NCI-H1092 treated with DMSO at 0.1 percent for 48 hours (cell line): Measurements from ENCODE around the gene PRSS48.
"Not testable (repeated sequence)": the region's sequence is repeated elsewhere in the genome, so short reads cannot be mapped to it uniquely, and the experiment has no call there.

ENCODE experiments used
- DNase-seq: peaks from one replicate; lab custom pipeline; 2025; lab: John Stamatoyannopoulos, UW

The PRSS48 gene

DNA sequence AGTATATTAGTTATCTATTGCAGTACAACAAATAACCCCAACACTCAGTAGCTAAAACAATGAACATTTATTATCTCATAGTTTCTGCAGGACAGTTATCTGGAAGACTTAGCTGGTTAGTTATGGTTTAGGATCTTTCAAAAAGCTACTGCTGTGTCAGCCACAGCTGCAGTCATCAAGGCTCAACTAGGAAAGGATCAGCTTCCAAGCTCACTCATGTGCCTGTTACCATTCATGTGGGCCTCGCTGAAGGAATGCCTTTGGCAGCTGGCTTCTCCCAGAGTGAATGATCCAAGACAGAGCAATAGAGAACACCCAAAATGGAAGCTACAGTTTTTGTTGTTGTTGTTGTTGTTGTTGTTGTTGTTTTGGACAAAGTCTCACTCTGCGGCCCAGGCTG lies 13.5 kb upstream of the PRSS48 start:
- DNase-seq, result no peak

DNA sequence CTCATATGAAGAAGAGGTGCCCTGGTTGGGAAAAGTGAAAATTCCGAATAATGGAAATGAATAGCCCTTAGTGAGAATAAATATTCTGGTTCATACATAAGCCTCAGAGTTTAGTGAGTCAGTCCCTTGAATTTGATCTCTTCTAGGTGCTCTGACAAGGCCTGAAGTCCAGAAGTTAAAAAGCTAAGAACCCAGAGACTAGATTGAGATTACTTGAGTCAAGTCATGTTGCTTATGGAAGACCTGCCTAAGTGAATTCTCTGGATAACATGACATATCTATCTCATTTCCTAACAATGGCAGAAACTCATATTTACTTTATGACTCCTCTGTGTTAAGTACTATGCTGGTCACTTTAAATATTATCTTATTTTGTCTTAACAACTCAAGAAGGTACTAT lies 10.5 kb upstream of the PRSS48 start:
- no peak for DNase-seq

DNA sequence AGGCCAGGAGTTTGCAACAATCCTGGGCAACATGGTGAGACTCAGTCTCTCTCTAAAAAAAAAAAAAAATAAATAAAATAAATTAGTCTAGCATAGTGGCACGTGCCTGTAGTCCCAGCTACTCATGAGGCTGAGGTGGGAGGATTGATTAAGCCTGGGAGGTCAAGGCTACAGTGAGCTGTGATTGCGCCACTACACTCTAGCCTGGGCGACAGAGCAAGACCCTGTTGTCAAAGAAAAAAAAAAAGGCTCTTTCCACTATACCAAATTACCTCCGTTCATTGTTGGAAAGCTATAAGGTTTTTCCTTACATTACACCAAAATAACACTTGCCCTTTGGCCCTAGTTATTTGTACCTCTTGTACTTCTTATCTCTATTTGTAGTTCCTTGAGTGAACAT lies 9.9 kb upstream of the PRSS48 start:
- no peak for DNase-seq

DNA sequence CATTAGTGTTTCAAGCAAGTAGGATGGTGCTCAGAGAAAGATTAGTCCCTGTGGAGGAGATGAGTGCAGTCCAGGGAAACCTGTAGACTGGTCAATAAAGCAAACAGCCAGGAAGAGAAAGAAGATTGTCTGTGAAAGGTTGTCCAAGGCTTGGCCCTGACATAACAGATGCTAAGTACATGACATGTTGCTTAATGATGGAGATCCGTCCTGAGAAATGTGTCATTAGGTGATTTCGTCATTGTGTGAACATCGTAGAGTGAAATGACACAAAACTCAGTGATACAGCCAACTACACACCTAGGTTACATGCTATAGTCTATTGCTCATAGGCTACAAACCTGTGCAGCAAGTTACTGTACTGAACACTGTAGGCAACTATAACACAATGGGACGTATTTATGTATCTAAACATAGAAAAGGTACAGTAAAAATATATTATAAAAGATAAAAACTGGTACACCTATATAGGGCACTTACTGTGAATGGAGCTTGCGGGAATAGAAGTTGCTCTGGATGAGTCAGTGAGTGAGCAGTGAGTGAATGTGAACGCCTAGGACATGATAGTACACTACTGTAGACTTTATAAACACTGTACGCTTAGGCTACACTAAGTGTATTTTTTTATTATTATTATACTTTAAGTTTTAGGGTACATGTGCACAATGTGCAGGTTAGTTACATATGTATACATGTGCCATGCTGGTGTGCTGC lies 9.0 kb upstream of the PRSS48 start:
- DNase-seq, result no peak

GRCh38 chr4:151268905-151269304 lies 8.1 kb upstream of the PRSS48 start:
- DNase-seq, result not testable (repeated sequence)

DNA sequence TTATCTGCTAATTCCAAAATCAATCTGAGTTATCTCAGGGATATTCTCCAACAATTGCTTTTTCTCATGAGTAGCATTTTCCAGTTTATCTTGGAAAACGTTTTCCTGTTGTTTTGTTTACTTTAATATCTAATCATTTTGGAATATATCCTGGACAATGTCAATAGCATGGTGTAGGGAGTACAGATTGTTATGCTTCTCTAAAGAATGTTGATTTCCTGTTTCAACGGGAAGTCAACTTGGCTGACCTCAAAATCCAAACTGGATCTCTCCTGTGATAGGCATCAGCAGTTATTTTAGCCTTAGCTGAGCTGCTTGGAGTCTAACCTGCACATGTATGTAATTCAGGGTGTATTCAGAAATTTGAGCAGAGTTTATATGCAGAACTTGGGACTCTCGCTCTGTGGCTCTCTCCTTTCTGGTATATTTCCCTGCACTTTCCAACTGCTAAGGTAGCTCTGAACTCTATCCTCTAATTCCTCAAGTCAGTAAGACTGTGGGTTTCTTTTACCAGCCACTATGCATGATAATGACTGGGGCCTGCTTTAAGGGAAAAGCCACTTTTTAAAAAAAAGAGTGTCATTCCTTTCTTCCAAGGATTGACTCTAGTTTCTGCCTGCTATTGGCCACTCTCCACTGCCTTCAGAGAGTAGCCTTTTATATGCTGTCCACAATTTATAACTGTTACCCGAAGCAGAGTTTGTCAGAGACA lies 7.7 kb downstream of the PRSS48 start:
- DNase-seq, result no peak

GRCh38 chr4:151287409-151287808 lies 10.4 kb downstream of the PRSS48 start:
- no peak for DNase-seq

GRCh38 chr4:151291485-151291884 lies 14.5 kb downstream of the PRSS48 start:
- no peak for DNase-seq

- no peak for DNase-seq
Observed at GRCh38 chr4:151292038-151292437, 15.1 kb downstream of the PRSS48 start.

GRCh38 chr4:151294833-151295496 lies 18.0 kb downstream of the PRSS48 start:
- DNase-seq, result no peak

GRCh38 chr4:151296227-151296626 lies 19.3 kb downstream of the PRSS48 start:
- DNase-seq, result peak; percentile 15

DNA sequence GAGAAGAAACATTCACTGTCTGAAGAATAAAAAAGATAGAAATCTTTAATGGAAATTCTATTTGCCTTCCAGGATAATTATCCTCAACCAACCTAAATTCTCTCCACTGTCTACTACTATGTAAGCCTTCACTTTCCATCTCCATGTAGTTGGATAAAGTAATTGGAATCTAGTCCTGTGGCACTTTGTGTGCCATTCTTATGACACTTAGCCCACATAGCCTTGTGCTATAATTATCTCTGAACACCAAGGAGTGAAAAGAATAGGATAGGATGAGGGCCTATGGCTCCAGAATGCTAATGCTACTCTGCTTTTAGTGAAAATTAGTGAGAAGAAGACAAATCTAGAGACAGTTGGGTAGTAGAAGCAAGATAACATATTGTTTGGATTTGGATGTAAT lies 20.2 kb downstream of the PRSS48 start:
- no peak for DNase-seq

DNA sequence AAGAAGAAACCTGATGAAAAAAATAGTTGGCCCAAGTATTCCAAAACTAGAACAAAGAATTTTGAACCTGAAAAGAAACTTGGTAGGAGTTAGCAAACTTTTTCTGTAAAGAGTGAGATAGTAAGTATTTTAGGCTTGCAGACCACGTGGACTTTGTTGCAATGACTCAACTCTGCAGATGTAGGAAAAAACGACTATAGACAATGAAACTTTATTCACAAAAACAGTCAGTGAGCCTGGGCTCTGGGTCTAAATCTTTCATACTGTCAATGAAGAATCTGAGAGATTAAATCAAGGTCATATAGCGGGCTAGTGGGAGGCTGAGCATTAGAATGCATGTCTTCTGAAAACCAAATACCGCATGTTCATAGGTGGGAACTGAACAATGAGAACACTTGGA lies 25.5 kb downstream of the PRSS48 start:
- no peak for DNase-seq

DNA sequence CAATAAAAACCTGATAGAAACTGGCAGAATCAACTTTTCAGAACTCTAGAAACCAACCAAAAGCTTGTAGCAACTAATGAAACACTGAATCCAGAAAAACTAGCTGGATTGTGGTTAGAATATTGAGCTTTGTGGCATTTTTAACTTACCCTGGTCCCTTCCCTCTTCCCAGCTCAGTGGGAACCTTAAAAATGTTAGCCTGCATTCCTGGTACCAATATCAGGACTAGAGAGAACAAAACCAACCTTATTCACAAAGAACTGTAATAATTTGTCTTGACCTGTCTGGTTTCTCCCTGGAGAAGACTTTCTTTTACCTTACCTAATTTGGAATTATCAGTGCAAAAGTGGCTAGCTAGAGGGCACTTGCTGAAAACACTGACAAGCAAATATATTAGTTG lies 27.3 kb downstream of the PRSS48 start:
- DNase-seq, result no peak

DNA sequence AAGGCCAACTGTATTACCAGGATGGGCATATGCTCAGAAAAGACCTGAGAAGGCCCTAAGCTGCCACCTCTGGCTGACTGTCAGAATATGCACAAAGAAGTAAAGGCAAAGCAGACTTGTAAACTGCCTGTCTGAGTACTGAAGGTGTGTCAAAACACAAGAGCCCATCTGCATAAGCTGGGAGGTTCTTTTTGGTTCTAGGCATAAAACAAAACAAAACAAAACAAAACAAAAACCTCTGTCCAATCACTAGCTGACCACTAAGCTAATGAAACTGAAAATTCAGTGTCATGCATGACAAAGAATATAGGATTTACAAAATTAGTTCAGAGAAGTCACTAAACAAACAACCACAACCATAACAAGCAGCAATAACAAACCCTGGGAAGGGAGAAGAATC lies 27.8 kb downstream of the PRSS48 start:
- no peak for DNase-seq

GRCh38 chr4:151310124-151310728 lies 33.3 kb downstream of the PRSS48 start:
- no peak for DNase-seq

GRCh38 chr4:151313306-151314009 lies 36.5 kb downstream of the PRSS48 start:
- DNase-seq, result no peak

- DNase-seq, result no peak
Observed at GRCh38 chr4:151314010-151314355, 37.0 kb downstream of the PRSS48 start.

DNA sequence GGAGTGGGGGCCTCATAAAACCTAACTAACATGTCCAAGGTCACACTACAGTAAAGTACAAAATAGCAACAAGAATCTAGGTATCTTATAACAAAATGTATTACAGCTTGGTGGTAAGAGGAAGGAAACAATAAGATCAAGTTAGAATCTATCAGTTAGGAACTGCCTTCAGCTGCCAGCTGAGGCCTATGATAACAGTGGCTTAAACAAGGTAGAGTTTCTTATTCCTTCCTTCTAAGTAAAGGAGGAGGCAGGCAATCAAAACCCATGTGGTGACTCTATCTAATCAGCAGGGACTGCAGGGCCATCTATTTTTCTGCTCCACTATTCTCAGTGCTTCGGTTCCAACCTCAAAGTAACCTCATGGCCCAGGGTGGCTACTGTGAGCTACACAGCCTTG lies 37.5 kb downstream of the PRSS48 start:
- DNase-seq, result no peak

DNA sequence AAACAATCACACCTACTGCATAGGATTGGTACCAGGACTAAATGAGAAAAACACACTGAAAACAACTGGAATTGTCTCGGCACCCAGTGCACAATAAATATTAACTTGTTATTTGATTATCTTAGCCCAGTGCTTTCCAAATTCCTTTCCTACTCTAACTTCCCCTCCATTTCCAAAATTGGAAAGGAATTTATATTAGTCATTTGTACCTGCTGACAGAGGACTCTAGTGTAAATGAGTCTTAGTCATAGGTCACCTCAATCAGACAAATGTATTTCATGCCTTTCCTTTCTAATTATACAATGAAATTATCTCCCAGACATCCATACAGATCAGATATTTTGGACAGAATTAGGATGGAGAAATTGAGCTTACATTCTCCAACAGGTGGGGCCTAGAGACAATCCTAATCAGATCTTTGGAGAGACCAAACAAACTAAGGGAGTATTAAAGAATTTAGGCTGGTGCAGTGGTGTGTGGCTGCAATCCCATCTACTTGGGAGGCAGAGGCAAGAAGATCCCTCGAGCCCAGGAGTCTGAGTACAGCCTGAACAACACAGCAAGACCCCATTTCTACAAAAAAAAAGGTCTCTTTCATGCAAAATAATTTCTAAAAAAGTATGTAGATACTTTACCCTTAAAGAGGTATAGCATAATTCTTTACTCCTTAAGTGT lies 38.4 kb downstream of the PRSS48 start:
- DNase-seq, result no peak

DNA sequence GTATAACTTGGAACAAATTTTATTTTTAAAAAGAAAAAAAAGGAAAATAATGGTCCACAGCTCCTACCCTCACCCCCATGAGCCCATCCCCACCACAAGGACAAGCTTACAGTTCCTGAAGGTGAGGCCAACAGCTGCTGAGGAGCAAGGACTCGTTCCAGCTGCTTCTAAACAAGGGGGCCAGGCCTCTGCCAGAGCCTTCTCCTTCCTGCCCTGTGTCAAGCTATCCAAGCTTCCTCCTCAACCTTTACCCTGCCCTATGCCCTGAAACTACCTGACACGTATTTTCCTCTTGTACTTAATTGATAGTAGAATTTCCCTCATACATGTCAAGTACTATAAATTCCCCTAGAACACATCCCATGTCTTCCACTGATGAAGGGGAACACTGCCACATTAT lies 39.7 kb downstream of the PRSS48 start:
- no peak for DNase-seq
